ENCODE results near the gene LAMA4. TPM values are rescaled to one million over a fixed set of nuclear protein-coding genes. Genes with fewer than 3 reads are reported as not detected.

LAMA4 gene
- total and polyA plus RNA-seq, 5 donors from 2014 or later: not detected

DNA sequence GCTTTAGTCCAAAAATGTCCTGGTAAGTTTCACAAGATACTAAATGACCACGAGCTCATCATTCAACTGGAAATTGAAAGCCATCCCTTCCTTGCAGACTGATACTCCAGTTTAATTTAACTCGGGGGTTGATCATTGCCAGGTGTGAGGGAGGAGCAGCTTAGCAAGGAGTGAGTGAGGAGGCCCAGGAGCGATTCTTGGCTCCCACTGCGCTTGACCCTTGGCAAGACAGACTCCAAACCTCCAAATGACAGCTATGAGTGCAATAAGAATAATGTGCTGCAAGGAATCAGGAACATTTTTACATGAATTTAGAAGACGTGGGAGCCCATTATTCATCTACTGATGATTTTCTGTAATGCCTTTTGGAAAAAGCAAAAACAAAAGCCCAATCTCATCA, 64.9 kb downstream of the LAMA4 start:
- no peak overlapping the region for H3K4me3 Mint-ChIP-seq
- Histone ChIP-seq H3K27ac (ENCODE audit: insufficient read depth, low read length, poor library complexity, severe bottlenecking) (no peak overlapping the region), H3K27me3 (ENCODE audit: control insufficient read depth, insufficient read depth, low read length) (peaks cover 6% of the 10 kb centered on the region), H3K4me3 (ENCODE audit: low read depth, low read length) (no peak overlapping the region), H3K36me3 (ENCODE audit: control insufficient read depth, insufficient read depth, low read length) (no peaks in the 10 kb centered on the region), H3K4me1 (ENCODE audit: control insufficient read depth, insufficient read depth, low read length, poor library complexity, severe bottlenecking) (no peaks in the 10 kb centered on the region), H3K9me3 (ENCODE audit: control insufficient read depth in 2 of 2, low read length in 2 of 2) (no peaks in the 10 kb centered on the region)
- H3K27ac Mint-ChIP-seq: no peak overlapping the region
- H3K4me1 Mint-ChIP-seq: no peaks in the 10 kb centered on the region
- H3K9me3 Mint-ChIP-seq: peaks cover 0 to 2% (median 0%) of the 10 kb centered on the region in 7 donors
- no peaks in the 10 kb centered on the region for H3K36me3 Mint-ChIP-seq
- DNase-seq: no peak
- peaks cover 31% of the 10 kb centered on the region for H3K27me3 Mint-ChIP-seq
- ATAC-seq (ENCODE audit: low read depth in 2 of 2): no peak

DNA sequence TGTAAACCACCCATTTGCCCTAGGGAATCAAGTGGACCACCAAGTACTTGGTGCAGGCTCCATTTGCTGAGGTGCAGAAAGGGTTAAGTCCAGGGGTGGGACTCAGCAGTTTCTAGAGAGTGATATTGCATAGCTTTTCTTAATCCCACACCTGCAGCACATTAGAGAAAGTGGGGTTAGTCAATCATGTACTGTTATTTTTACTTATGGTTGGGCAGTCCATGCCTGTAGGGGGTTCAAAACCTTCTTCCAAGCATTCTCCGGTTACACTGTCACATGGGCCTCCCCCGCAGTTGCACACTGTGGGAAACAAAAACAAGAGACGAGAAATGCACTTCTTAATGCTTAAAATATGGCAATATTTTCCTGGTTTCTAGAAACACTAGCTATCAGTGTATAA, 65.5 kb downstream of the LAMA4 start:
- H3K27ac ChIP-seq (ENCODE audit: insufficient read depth, low read length, poor library complexity, severe bottlenecking): no peak overlapping the region
- H3K4me1 ChIP-seq (ENCODE audit: control insufficient read depth, insufficient read depth, low read length, poor library complexity, severe bottlenecking): no peaks in the 10 kb centered on the region
- H3K27me3 ChIP-seq (ENCODE audit: control insufficient read depth, insufficient read depth, low read length): peaks cover 6% of the 10 kb centered on the region
- peaks cover 0 to 2% (median 0%) of the 10 kb centered on the region in 7 donors for H3K9me3 Mint-ChIP-seq
- no peak for DNase-seq
- H3K36me3 ChIP-seq (ENCODE audit: control insufficient read depth, insufficient read depth, low read length): no peaks in the 10 kb centered on the region
- H3K27ac Mint-ChIP-seq: no peak overlapping the region
- ATAC-seq (ENCODE audit: low read depth in 2 of 2): no peak
- no peak overlapping the region for H3K4me3 ChIP-seq (ENCODE audit: low read depth, low read length)
- no peak overlapping the region for H3K4me3 Mint-ChIP-seq
- H3K4me1 Mint-ChIP-seq: no peaks in the 10 kb centered on the region
- H3K36me3 Mint-ChIP-seq: no peaks in the 10 kb centered on the region
- H3K9me3 ChIP-seq (ENCODE audit: control insufficient read depth in 2 of 2, low read length in 2 of 2): no peaks in the 10 kb centered on the region
- H3K27me3 Mint-ChIP-seq: peaks cover 31% of the 10 kb centered on the region

DNA sequence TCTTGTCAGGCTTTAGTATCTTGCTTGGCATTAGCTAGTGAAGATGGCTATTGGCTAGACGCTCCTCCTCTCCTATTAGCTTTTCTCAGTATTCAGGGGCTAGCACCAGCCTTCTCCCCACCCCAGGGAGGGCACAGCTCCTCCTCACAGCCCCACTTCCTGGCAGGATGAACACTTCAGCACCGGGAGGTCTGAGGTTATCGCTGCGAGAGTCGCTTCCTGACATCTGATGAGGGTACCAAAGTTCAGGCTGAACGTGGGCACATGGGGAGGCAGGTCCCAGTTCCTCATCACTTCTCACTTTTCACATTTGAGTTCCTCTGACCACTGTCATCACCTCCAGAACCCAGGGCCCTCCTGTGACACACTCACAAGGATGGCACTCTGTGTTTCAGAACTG, 66.6 kb downstream of the LAMA4 start:
- no peaks in the 10 kb centered on the region for H3K9me3 ChIP-seq (ENCODE audit: control insufficient read depth in 2 of 2, low read length in 2 of 2)
- H3K4me3 ChIP-seq (ENCODE audit: low read depth, low read length): no peak overlapping the region
- DNase-seq (no peak), ATAC-seq (ENCODE audit: low read depth in 2 of 2) (no peak)
- H3K36me3 ChIP-seq (ENCODE audit: control insufficient read depth, insufficient read depth, low read length): no peaks in the 10 kb centered on the region
- H3K27ac ChIP-seq (ENCODE audit: insufficient read depth, low read length, poor library complexity, severe bottlenecking): no peak overlapping the region
- peaks cover 35% of the 10 kb centered on the region for H3K27me3 Mint-ChIP-seq
- no peaks in the 10 kb centered on the region for H3K4me1 ChIP-seq (ENCODE audit: control insufficient read depth, insufficient read depth, low read length, poor library complexity, severe bottlenecking)
- H3K4me3 Mint-ChIP-seq: no peak overlapping the region
- H3K9me3 Mint-ChIP-seq: peaks cover 0 to 2% (median 0%) of the 10 kb centered on the region in 7 donors
- no peaks in the 10 kb centered on the region for H3K4me1 Mint-ChIP-seq
- H3K27me3 ChIP-seq (ENCODE audit: control insufficient read depth, insufficient read depth, low read length): peaks cover 4% of the 10 kb centered on the region
- no peak overlapping the region for H3K27ac Mint-ChIP-seq
- H3K36me3 Mint-ChIP-seq: no peaks in the 10 kb centered on the region

DNA sequence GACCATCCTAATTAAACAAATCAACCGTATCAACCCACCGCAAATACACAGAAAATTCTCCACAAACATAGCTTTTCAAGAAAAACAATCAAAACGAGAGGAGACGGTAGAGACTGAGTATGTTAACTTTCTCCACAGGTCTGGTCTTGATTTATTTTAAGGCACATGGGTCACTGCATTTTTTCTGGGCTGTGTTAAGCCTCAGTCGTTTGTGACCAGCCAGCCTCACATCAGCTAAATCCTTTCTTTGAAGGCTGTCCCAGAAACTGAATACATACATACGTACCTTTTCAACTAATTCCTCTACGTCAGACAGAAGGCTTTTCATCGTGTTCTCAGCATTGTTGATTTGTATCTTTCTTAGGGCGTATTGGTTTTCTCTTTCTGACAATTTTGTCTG, 69.4 kb downstream of the LAMA4 start:
- H3K27me3 ChIP-seq (ENCODE audit: control insufficient read depth, insufficient read depth, low read length): peaks cover 4% of the 10 kb centered on the region
- peaks cover 36% of the 10 kb centered on the region for H3K27me3 Mint-ChIP-seq
- H3K9me3 Mint-ChIP-seq: peaks cover 0 to 2% (median 0%) of the 10 kb centered on the region in 7 donors

DNA sequence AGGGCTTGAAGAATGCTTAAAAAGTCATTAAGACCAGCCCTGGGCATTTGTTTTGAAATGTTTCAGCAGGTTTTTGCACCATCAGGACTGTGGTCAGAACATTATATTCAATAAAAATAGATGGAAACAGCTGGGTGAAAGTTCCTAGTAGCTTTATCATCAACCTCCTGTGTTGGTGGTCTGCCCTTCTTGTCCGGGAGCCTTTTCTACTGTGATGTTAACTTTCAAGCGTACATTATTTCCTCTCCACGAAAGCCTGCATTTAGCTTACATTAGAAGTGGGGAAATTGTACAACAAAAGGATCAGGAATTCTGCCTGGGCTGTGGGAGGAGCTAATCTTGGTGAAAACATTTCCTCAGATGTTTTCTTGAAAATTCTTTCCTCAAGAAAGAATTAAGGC, 71.1 kb downstream of the LAMA4 start:
- Histone ChIP-seq H3K4me1 (ENCODE audit: control insufficient read depth, insufficient read depth, low read length, poor library complexity, severe bottlenecking) (no peaks in the 10 kb centered on the region), H3K27ac (ENCODE audit: insufficient read depth, low read length, poor library complexity, severe bottlenecking) (no peak overlapping the region), H3K36me3 (ENCODE audit: control insufficient read depth, insufficient read depth, low read length) (no peaks in the 10 kb centered on the region), H3K4me3 (ENCODE audit: low read depth, low read length) (no peak overlapping the region), H3K9me3 (ENCODE audit: control insufficient read depth in 2 of 2, low read length in 2 of 2) (no peaks in the 10 kb centered on the region), H3K27me3 (ENCODE audit: control insufficient read depth, insufficient read depth, low read length) (peaks cover 4% of the 10 kb centered on the region)
- ATAC-seq (ENCODE audit: low read depth in 2 of 2): no peak
- H3K27ac Mint-ChIP-seq: no peak overlapping the region
- peaks cover 0 to 2% (median 0%) of the 10 kb centered on the region in 7 donors for H3K9me3 Mint-ChIP-seq
- DNase-seq: no peak
- H3K4me1 Mint-ChIP-seq: no peaks in the 10 kb centered on the region
- no peak overlapping the region for H3K4me3 Mint-ChIP-seq
- no peaks in the 10 kb centered on the region for H3K36me3 Mint-ChIP-seq
- peaks cover 33% of the 10 kb centered on the region for H3K27me3 Mint-ChIP-seq

More for the DNA sequence above, 69.4 kb downstream of the LAMA4 start:
- Mint-ChIP-seq H3K4me1 (no peaks in the 10 kb centered on the region), H3K4me3 (no peak overlapping the region), H3K27ac (no peak overlapping the region), H3K36me3 (no peaks in the 10 kb centered on the region)
- ATAC-seq (ENCODE audit: low read depth in 2 of 2) (no peak), DNase-seq (no peak)
- Histone ChIP-seq H3K36me3 (ENCODE audit: control insufficient read depth, insufficient read depth, low read length) (no peaks in the 10 kb centered on the region), H3K4me1 (ENCODE audit: control insufficient read depth, insufficient read depth, low read length, poor library complexity, severe bottlenecking) (no peaks in the 10 kb centered on the region), H3K9me3 (ENCODE audit: control insufficient read depth in 2 of 2, low read length in 2 of 2) (no peaks in the 10 kb centered on the region), H3K4me3 (ENCODE audit: low read depth, low read length) (no peak overlapping the region), H3K27ac (ENCODE audit: insufficient read depth, low read length, poor library complexity, severe bottlenecking) (no peak overlapping the region)

DNA sequence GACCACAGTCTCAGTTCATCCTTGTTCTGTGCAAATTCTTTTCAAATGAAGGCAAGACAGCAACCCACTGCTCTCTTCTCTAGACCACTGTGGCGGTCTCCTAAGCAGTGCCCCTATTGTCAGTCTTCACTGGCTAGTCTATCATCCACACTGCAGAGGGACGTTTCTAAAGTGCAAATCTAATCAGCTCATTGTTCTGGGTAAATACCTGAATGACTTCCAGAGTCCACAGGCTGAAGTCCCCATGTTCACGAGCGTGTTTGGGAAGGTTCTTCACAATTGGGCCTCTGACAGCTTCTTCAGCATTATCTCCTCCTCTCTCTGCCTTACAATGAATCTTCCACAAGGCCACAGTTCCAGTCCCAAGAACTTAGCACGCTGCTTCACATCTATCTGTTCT, 73.2 kb downstream of the LAMA4 start:
- H3K27me3 Mint-ChIP-seq: peaks cover 21% of the 10 kb centered on the region
- H3K36me3 Mint-ChIP-seq: no peaks in the 10 kb centered on the region
- no peak for ATAC-seq (ENCODE audit: low read depth in 2 of 2)
- H3K9me3 Mint-ChIP-seq: peaks cover 0 to 2% (median 0%) of the 10 kb centered on the region in 7 donors
- H3K4me1 Mint-ChIP-seq: no peaks in the 10 kb centered on the region
- Histone ChIP-seq H3K4me3 (ENCODE audit: low read depth, low read length) (no peak overlapping the region), H3K9me3 (ENCODE audit: control insufficient read depth in 2 of 2, low read length in 2 of 2) (no peaks in the 10 kb centered on the region), H3K36me3 (ENCODE audit: control insufficient read depth, insufficient read depth, low read length) (no peaks in the 10 kb centered on the region), H3K4me1 (ENCODE audit: control insufficient read depth, insufficient read depth, low read length, poor library complexity, severe bottlenecking) (no peaks in the 10 kb centered on the region), H3K27me3 (ENCODE audit: control insufficient read depth, insufficient read depth, low read length) (peaks cover 2% of the 10 kb centered on the region), H3K27ac (ENCODE audit: insufficient read depth, low read length, poor library complexity, severe bottlenecking) (no peak overlapping the region)
- no peak overlapping the region for H3K4me3 Mint-ChIP-seq
- DNase-seq: no peak
- no peak overlapping the region for H3K27ac Mint-ChIP-seq

DNA sequence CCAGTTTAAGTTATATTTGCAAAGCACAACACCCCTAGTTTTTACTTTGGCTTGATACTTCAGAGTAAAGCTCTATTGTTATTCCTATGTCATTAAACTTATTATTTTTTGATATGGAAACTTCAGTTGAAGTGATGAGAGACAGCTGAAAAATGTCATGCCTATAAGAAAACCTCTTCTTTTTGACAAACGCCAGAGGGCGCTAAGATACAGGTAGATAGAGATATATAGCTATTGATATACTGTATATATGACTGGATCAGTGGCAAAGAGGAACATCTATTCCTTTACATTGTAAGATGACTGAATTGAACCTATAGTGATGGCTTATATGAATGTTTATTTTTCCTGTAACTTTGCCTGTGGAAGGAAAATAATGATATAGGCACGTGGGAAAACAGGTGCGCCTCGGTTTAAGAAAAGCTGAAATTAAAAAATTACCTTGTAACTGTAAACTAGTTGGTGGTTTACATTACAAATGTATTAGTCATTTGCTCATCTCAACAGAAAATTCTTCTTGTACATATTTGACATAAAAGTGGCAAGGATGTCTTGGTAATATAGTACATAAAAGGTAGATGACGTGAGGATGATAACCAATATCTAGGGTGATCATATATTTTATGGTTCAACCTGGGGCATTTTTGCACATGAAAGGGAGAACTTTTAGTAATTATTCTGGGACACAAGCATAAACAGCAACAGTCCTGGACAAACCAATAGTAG, 74.1 kb downstream of the LAMA4 start:
- Mint-ChIP-seq H3K4me1 (no peaks in the 10 kb centered on the region), H3K4me3 (no peak overlapping the region), H3K27me3 (peaks cover 25% of the 10 kb centered on the region), H3K27ac (no peak overlapping the region), H3K9me3 (peaks cover 0 to 2% (median 0%) of the 10 kb centered on the region in 7 donors), H3K36me3 (no peaks in the 10 kb centered on the region)
- Histone ChIP-seq H3K27me3 (ENCODE audit: control insufficient read depth, insufficient read depth, low read length) (peaks cover 6% of the 10 kb centered on the region), H3K4me1 (ENCODE audit: control insufficient read depth, insufficient read depth, low read length, poor library complexity, severe bottlenecking) (no peaks in the 10 kb centered on the region), H3K4me3 (ENCODE audit: low read depth, low read length) (no peak overlapping the region), H3K27ac (ENCODE audit: insufficient read depth, low read length, poor library complexity, severe bottlenecking) (no peak overlapping the region), H3K9me3 (ENCODE audit: control insufficient read depth in 2 of 2, low read length in 2 of 2) (no peaks in the 10 kb centered on the region), H3K36me3 (ENCODE audit: control insufficient read depth, insufficient read depth, low read length) (no peaks in the 10 kb centered on the region)
- ATAC-seq (ENCODE audit: low read depth in 2 of 2) (peak in 1 of 2 donors; percentile 45), DNase-seq (peak; percentile 27 to 80 (median 62))

DNA sequence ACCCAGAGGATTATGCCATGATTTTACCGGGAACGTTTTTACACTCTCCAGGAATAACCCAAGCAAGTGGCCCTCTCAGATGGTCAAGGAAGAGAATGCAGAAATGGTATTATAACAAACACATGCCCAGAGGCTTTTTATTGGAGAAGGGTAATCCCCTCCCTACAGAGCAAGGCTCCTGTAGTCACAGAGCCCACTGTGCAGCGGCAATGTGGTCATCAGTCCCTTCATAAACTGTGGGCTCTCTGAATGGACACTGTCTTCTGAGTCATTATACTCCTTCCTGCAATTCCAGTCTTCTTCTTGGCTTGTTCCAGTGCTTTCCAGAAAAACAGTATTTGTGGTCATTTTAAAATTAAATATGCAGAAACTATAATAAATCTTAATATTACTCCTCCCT, 74.7 kb downstream of the LAMA4 start:
- Mint-ChIP-seq H3K27ac (no peak overlapping the region), H3K4me1 (no peaks in the 10 kb centered on the region), H3K4me3 (no peak overlapping the region), H3K36me3 (no peaks in the 10 kb centered on the region), H3K9me3 (peaks cover 0 to 2% (median 0%) of the 10 kb centered on the region in 7 donors), H3K27me3 (peaks cover 23% of the 10 kb centered on the region)
- Histone ChIP-seq H3K27ac (ENCODE audit: insufficient read depth, low read length, poor library complexity, severe bottlenecking) (no peak overlapping the region), H3K9me3 (ENCODE audit: control insufficient read depth in 2 of 2, low read length in 2 of 2) (no peaks in the 10 kb centered on the region), H3K36me3 (ENCODE audit: control insufficient read depth, insufficient read depth, low read length) (no peaks in the 10 kb centered on the region), H3K4me1 (ENCODE audit: control insufficient read depth, insufficient read depth, low read length, poor library complexity, severe bottlenecking) (no peaks in the 10 kb centered on the region), H3K27me3 (ENCODE audit: control insufficient read depth, insufficient read depth, low read length) (peaks cover 4% of the 10 kb centered on the region), H3K4me3 (ENCODE audit: low read depth, low read length) (no peak overlapping the region)
- ATAC-seq (ENCODE audit: low read depth in 2 of 2) (no peak), DNase-seq (no peak)

Data from CD4-positive, CD25-positive, alpha-beta regulatory T cell (primary cell).